IPS-11a (cell line): ENCODE measurements around the gene PHACTR3.
A peak's percentile ranks its signal among the peaks of the same experiment; 100 is the strongest.

Source experiments
- H3K4me3 ChIP-seq: one replicate; pipeline ENCODE4 v1.5.1; 2013; ENCODE audit warnings: low read depth, low read length, control low read depth

PHACTR3 gene

GRCh38 chr20:59588236-59588855 is 16.0 kb upstream of the PHACTR3 start:
- no peak overlapping the region for H3K4me3 ChIP-seq

DNA sequence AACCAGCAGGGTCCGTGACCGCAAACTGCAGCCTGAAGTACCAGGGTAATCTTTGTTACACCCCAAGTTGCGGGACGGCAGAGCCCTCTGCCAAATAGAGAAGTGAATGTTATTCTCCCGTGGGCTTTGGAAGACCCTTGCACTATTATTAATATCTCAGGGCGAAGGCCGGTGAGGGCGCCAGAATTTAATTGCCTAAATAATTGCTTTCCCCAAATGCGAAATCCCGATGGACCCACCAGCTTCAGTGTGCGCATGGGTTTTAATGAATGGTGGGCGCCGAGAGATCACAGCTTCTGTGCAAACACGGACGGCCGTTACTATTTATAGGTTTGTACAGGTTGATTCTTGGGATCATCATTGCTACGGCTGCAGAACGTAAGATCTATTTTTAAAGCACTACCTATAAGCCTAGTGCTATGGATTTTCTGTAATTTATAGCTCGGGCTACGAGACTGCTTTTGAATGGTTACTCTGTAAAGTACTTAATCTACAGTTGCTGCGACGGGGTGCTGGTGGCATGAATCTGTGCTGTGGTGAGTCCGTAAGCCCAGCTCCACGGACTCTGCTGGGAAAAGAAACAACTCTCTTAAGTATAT is 15.2 kb upstream of the PHACTR3 start:
- no peak overlapping the region for H3K4me3 ChIP-seq

GRCh38 chr20:59591061-59591460 is 13.3 kb upstream of the PHACTR3 start:
- H3K4me3 ChIP-seq = no peak overlapping the region

DNA sequence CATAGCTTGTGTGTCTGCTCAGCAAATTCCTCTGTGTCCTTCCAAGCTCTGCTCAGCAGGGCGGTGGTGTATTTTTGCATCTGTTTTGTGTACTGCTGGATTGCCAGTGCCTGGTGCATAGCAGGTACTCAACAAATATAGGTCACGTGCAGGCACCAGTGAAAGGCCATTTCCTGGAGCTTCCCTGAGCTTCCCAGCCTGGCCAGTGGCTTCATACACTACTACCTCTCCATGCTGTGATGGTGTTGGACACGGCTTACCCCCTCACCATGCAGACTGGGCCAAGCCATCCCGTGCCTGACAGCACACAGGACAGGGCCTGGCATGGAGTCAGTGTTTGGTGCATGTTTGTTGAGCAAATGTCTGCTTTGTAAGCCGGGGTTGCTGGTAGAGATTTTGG is 7.7 kb upstream of the PHACTR3 start:
- H3K4me3 ChIP-seq = no peak overlapping the region

DNA sequence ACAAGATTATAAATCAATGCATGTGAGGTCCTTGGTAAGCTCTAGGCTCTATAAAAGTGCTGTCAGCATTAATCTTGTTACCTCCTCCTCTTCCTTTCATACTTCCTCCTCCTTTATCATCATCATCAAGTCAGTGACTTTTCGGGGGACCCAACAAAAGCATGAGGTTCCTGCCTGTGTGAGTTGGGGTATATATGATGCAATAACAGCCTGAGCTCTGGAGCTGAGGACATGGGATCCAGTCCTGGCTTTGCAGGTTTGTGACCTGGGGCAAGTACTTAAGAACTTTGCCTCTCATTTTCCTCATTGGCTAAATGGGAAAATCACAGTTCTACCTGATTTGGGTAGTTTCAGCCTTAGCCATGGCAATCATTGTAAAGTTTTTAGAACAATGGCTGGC is 7.1 kb upstream of the PHACTR3 start:
- no peak overlapping the region for H3K4me3 ChIP-seq

GRCh38 chr20:59598625-59599310 is 5.6 kb upstream of the PHACTR3 start:
- H3K4me3 ChIP-seq = no peak overlapping the region

- no peak overlapping the region for H3K4me3 ChIP-seq
Observed at GRCh38 chr20:59599941-59600340, 4.4 kb upstream of the PHACTR3 start.

DNA sequence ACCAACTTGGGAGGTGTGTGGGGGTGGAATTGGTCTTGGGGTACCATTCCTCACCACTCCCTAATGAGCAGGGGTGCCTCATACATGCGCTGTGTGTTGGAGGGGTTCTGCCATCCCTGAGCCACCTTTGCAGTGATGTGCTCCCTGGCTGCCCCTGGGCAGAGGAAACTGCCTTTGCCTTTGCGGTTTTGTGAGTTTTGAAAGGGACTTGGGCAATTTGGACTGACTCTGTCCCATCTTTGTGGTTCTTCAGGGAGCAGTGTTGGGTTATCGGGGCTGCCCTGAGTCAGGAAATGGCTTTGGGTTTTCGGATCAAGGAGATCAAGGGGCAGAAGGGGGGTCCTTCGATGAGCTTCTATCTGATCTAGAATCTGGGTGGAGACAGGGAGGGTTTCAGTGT is 3.9 kb upstream of the PHACTR3 start:
- no peak overlapping the region for H3K4me3 ChIP-seq

DNA sequence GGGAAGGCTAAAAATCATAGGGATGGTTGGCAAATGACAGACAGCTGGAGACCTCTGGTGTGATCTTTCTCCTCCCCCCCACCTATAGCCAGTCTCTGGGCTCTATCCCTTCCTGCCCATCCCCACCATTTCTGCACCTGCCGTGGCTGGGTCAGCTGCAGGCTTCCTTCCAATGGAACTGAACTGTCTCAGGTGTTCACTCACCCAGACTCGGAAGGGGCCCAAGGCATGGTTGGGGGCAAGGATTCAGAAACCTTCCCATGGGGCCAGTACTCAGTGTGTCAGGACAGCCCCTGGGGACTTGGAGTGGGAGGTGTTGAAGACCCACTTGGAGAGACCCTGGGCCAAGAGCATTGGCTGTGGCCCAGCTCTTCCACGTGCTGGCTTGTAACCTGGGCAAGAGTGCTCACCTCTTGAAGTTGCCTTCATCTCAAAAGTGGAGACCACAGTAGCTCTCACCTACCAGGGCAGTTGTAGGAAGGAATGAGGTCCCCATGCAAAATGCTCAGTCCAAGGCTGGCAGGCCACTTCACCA is 1.7 kb upstream of the PHACTR3 start:
- H3K4me3 ChIP-seq = no peak overlapping the region

DNA sequence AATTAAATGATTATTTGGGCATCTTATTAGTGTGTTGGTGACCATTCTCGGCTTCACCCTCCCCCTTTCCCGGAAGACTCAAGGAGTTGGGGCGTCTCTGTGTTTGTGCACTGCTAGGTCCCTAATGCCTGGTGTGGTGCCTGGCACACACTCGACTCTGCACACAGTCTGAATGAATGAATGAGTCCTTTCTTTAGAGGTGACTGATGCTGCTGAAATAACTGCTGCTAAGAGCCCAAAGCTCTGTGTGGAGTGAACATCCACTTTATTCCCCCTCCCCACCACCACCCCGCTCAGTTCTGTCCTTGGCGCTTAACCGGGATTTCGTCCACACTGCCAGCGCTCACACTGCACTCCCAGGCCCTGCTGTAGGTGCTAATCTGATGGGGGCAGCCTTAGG is 1.2 kb upstream of the PHACTR3 start:
- no peak overlapping the region for H3K4me3 ChIP-seq

DNA sequence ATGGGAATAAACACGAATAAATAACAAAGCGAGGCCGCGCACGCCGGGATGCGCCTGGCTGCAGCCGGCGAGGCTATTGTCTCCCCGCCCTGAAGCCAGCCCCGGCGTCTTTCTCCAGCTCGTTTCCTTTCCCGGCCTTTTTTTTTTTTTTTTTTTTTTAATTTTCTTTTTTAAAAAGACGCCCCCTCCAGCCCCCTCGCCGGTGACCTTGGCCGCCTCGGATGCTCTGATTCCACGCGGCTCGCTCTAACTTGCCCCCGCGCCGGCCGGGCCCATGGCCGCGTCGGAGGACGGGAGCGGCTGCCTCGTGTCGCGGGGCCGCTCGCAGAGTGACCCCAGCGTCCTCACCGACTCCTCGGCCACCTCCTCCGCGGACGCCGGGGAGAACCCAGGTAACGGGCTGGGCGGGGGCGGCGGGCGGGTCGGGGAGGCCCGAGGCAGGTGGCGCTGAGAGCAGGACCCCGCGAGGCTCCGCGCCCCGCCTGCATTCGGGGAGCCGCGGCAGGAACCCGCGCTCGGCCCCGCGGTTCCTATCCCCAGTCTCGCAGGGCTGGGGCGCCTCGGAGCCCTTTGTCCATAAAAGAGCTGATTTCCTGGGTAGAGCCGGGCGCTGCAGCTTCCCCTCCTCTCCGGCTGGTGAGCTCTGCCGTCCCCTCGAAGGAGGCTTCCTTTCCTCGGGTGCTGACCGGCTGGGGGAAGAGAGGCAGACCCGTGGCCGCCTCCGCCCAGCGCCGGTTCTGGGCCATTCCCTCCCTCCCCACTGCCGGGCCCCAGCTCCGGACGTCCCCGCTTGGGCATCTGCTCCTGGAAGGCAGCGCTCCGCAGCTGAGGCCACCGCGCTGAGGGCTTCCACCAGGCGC is 631 bp downstream of the PHACTR3 start:
- H3K4me3 ChIP-seq = peak overlapping the region; percentile 17

DNA sequence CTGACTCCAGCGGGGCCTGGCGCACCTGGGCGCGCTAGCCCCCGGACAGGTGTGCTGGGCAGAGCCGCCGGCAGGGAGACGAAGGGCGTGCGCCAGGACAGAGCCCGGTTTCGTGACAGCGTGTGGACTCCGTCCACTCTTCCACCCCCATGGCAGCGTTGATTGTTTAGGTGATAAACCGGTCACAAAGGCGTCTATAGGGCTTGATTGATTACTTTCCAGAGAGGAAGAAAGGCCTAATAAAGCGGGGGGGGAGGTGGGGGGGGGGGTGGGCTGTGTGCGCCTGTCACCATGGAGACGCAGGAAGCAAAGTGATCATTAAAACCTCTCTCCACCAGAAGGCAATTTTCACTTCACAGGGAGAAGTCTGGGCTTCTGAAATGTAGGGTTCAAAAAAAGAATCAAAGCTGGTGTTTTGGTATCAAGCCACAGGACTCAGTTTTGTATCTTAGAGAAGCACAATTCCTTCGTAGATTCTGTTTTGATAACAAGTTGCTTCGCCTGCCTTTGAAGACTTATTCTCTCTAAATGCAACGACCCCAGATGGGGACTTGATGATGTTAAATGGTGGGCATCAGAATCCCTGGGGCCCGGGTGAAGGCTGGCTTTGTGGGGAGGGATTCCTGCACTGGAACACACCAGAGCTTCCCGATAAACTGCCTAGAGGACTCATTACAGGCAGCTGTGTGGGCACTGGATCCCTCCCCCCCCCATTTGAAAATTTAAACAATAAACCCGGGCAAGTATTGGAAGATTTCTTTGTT is 1.4 kb downstream of the PHACTR3 start:
- no peak overlapping the region for H3K4me3 ChIP-seq

- no peak overlapping the region for H3K4me3 ChIP-seq
Observed at GRCh38 chr20:59606566-59606965, 2.2 kb downstream of the PHACTR3 start.

DNA sequence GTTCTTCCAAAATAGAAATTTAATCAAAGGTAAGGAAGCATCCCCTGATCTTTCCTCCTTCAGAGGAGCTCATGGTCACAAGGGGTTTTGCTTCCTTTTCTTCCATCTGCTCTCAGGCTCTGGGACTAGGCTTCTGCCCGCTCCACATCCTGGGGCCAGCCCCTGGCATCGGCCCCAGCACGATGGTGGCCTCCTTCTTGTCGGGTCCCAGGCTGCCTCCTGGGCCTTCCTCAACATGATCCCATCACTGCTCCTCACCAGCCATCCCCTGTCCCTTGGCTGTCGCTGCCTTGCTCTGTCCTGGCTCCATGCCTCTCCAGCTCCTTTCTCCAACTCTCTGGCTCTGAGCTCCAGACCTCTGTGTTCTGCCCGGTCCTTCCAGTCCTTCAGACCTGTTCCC is 4.1 kb downstream of the PHACTR3 start:
- H3K4me3 ChIP-seq = no peak overlapping the region

GRCh38 chr20:59608871-59609270 is 4.5 kb downstream of the PHACTR3 start:
- H3K4me3 ChIP-seq = no peak overlapping the region

DNA sequence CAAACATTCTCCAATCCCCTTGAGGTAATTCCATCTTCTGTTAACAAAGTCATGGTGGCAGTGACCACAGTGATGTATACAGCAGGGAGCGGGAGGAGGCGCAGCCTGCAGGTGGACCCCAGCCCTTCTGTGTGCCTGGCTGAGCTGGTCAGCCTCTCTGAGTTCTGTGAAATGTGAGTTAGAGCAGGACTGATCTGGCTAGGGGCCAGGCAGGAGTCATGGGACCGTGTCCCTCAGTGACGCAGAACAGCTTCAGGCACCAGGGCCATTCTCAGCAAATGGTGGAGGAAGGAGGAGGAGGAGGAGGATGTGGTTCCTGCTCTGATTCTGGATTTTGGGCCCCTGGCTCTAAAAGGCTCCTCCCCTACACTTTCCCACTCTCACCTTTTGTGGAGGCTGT is 6.9 kb downstream of the PHACTR3 start:
- no peak overlapping the region for H3K4me3 ChIP-seq

GRCh38 chr20:59613861-59614260 is 9.5 kb downstream of the PHACTR3 start:
- H3K4me3 ChIP-seq = no peak overlapping the region

GRCh38 chr20:59614714-59615113 is 10.4 kb downstream of the PHACTR3 start:
- H3K4me3 ChIP-seq = no peak overlapping the region

GRCh38 chr20:59616306-59616705 is 12.0 kb downstream of the PHACTR3 start:
- H3K4me3 ChIP-seq = no peak overlapping the region

DNA sequence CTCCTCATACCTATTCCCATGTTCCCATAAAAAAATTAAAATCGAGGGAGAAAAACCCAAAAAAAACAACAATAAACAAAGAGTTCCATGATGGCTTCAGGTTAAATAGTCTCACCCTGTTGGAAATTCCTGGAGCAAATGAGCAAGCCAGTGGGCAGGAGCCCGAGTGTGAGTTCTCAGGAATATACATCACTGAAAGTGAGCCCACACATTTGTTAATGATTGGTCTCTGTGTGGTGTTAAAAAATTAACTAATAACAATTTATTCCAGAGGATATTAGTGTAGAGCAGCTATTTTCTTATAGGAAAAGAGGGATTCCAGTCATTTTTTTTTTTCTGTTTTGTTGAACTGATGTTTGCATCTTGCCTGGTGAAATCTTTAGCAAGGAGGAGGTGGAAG is 12.9 kb downstream of the PHACTR3 start:
- H3K4me3 ChIP-seq = no peak overlapping the region

DNA sequence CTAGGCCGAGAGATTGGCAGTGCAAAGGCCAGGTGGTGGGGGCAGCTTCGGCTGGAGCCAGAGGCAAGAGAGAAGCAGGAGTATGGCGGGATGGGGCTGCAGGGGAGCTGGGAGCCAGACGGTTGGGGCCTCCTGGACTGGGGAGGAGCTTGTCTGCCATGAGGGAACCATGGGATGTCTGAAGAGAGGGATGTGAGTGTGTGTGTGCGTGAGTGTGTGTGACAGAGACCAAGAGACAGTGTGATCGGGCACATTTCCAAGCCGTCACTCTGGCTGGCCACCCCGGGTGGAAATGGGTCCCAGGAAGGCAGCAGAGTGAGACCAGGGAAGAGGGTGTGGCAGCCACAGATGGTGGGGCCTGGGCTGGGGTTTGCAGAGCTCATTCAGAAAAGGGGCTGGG is 13.8 kb downstream of the PHACTR3 start:
- no peak overlapping the region for H3K4me3 ChIP-seq
